B cell (primary cell): ENCODE measurements around the gene GEMIN4. TPM values are rescaled to one million over a fixed set of nuclear protein-coding genes. Genes with fewer than 3 reads are reported as not detected.

Source experiments
- ATAC-seq: fragments of 200-7000 bp; cut with Tn5 transposase; one replicate; pipeline ENCODE4 v1.10.0; 2021; ENCODE audit warnings: low read depth, mild to moderate bottlenecking, moderate number of reproducible peaks, moderate library complexity
- CTCF ChIA-PET: fragments of 350-600 bp; sonication (Branson Sonifier 250); formaldehyde crosslinking; loops from one replicate; lab custom pipeline; 2021; ENCODE audit warnings: antibody characterized with exemption, inconsistent platforms; lab: Charles Lee
- POLR2A ChIA-PET: fragments of 350-600 bp; sonication (Branson Sonifier 250); formaldehyde crosslinking; loops from one replicate; lab custom pipeline; 2021; ENCODE audit warnings: antibody characterized with exemption; lab: Charles Lee
- DNase-seq: peaks from one replicate; pipeline ENCODE4 v3.0.0; 2013
- H2AFZ ChIP-seq: 2 replicates; pipeline ENCODE4 v1.6.1; 2012; ENCODE audit warnings: mild to moderate bottlenecking, low read depth, low read length; ENCODE audit not compliant: insufficient read depth, poor library complexity, severe bottlenecking
- H3K27ac ChIP-seq, 2 donors: 1 replicate in 1 of 2; 2 replicates in 1 of 2; pipeline ENCODE4 v1.5.1; 2012 to 2013; ENCODE audit warnings: low read length in 2 of 2, mild to moderate bottlenecking in 2 of 2, moderate library complexity in 1 of 2
- H3K27me3 ChIP-seq, 4 experiments: fragments of 200-600 bp in 1 of 4; sonication (generic) in 1 of 4; replicated peaks in 1 of 4; 1 replicate in 2 of 4; 2 replicates in 2 of 4; pipeline versions ENCODE4 v1.6.1 to v1.7.0; 2013 to 2016; ENCODE audit warnings: low read length in 3 of 4, mild to moderate bottlenecking in 2 of 4, mixed read lengths in 1 of 4, moderate library complexity in 1 of 4; ENCODE audit not compliant: insufficient read depth in 4 of 4, control insufficient read depth in 3 of 4; ENCODE audit errors: control extremely low read depth in 1 of 4
- H3K36me3 ChIP-seq, 2 experiments: replicated peaks in 1 of 2; 1 replicate in 1 of 2; 2 replicates in 1 of 2; pipeline versions ENCODE4 v1.6.1 to v1.7.1; 2013; ENCODE audit warnings: low read length in 1 of 2; ENCODE audit not compliant: insufficient read depth in 2 of 2, control insufficient read depth in 1 of 2; ENCODE audit errors: control extremely low read depth in 1 of 2, extremely low read depth in 1 of 2
- H3K4me1 ChIP-seq, 2 donors: fragments of 200-600 bp in 1 of 2; sonication (generic) in 1 of 2; 1 replicate in 1 of 2; 2 replicates in 1 of 2; pipeline versions ENCODE4 v1.5.1 to v1.6.1; 2013 to 2017; ENCODE audit warnings: low read length in 2 of 2; ENCODE audit not compliant: control insufficient read depth in 2 of 2, insufficient read depth in 2 of 2
- H3K4me2 ChIP-seq: replicated peaks from 2 replicates; pipeline ENCODE3; 2012; ENCODE audit warnings: mild to moderate bottlenecking, low read depth, low read length; ENCODE audit not compliant: poor library complexity, severe bottlenecking
- H3K4me3 ChIP-seq, 5 experiments: fragments of 200-600 bp in 1 of 5; sonication (generic) in 1 of 5; 1 replicate in 3 of 5; 2 replicates in 2 of 5; pipeline versions ENCODE4 v1.5.1 to v1.7.0; 2011 to 2016; ENCODE audit warnings: low read length in 4 of 5, mild to moderate bottlenecking in 4 of 5, low read depth in 2 of 5, control low read depth in 1 of 5, moderate library complexity in 1 of 5; ENCODE audit not compliant: insufficient read depth in 1 of 5; ENCODE audit errors: control extremely low read depth in 1 of 5, extremely low read depth in 1 of 5
- H3K79me2 ChIP-seq: fragments of 200-600 bp; sonication (generic); one replicate; pipeline ENCODE4 v1.6.0; 2016; ENCODE audit warnings: low read length; ENCODE audit not compliant: control insufficient read depth, insufficient read depth
- H3K9ac ChIP-seq: fragments of 200-600 bp; sonication (generic); 2 replicates; pipeline ENCODE4 v1.6.1; 2017; ENCODE audit warnings: mild to moderate bottlenecking, low read length, moderate library complexity
- H3K9me3 ChIP-seq, 3 donors: one replicate each; pipeline versions ENCODE4 v1.6.1 to v1.7.1; 2013; ENCODE audit warnings: low read length in 2 of 3; ENCODE audit not compliant: control insufficient read depth in 2 of 3, insufficient read depth in 1 of 3; ENCODE audit errors: control extremely low read depth in 1 of 3
- H4K20me1 ChIP-seq: 2 replicates; pipeline ENCODE4 v1.6.0; 2012; ENCODE audit warnings: mild to moderate bottlenecking, low read length; ENCODE audit not compliant: insufficient read depth, control insufficient read depth, poor library complexity, severe bottlenecking
- H3K27ac Mint-ChIP-seq: one replicate; pipeline ENCODE4 v1.8.0; 2021; ENCODE audit warnings: mixed read lengths
- H3K27me3 Mint-ChIP-seq: one replicate; pipeline ENCODE4 v1.8.0; 2021; ENCODE audit warnings: mixed read lengths
- H3K4me1 Mint-ChIP-seq: one replicate; pipeline ENCODE4 v1.8.0; 2021; ENCODE audit warnings: mixed read lengths
- H3K4me3 Mint-ChIP-seq: one replicate; pipeline ENCODE4 v1.8.0; 2021; ENCODE audit warnings: mixed read lengths
- H3K9me3 Mint-ChIP-seq: one replicate; pipeline ENCODE4 v1.8.0; 2022; ENCODE audit warnings: mixed read lengths; ENCODE audit not compliant: insufficient read depth
- CTCF ChIP-seq: fragments of 200-600 bp; IDR thresholded peaks from one replicate; pipeline ENCODE4 v1.8.0; 2022; ENCODE audit warnings: antibody characterized with exemption, mild to moderate bottlenecking
- EZH2 ChIP-seq: IDR thresholded peaks from 2 replicates; pipeline ENCODE4 v1.6.1; 2012; ENCODE audit warnings: borderline replicate concordance, low read depth, mild to moderate bottlenecking, moderate library complexity, low read length; ENCODE audit not compliant: insufficient read depth, poor library complexity, severe bottlenecking
- WGBS: methylation state at CpG from one replicate; pipeline ENCODE4 v1.1.5; 2013; ENCODE audit warnings: missing lambda C conversion rate; ENCODE audit not compliant: insufficient coverage; 5-methylcytosine and 5-hydroxymethylcytosine counted together
- intact Hi-C: fragments of 100-400 bp; cut with micrococcal nuclease; formaldehyde crosslinking; loops from one replicate; pipeline ENCODE4 v1.10.0; 2022
- polyA plus RNA-seq: library from polyadenylated mRNA; depleted of rRNA; stranded (reverse); fragments of >200 nt; gene quantifications from 2 replicates; pipeline ENCODE4 v1.2.3, GENCODE V29; 2012
- total RNA-seq, 2 donors: library from RNA; stranded (reverse); fragments of 120-200 nt in 1 of 2; gene quantifications; 1 replicate in 1 of 2; 2 replicates in 1 of 2; pipeline versions ENCODE4 v1.2.3 to v1.2.4, GENCODE V29; 2013 to 2022

GEMIN4 gene
- total and polyA plus RNA-seq, 2 donors (not counting 1 experiment from before 2014, with no cell fraction given): 25.6 to 26.1 TPM

GRCh38 chr17:697682-698081 lies 54.4 kb downstream of the GEMIN4 start:
- Histone ChIP-seq H4K20me1 (no peaks in the 10 kb centered on the region), H3K9me3 (no peaks in the 10 kb centered on the region), H3K4me2 (no peak overlapping the region), H3K79me2 (peaks cover 4% of the 10 kb centered on the region), H3K4me3 (no peak overlapping the region), H3K27me3 (no peaks in the 10 kb centered on the region), H3K4me1 (no peaks in the 10 kb centered on the region), H3K27ac (no peak overlapping the region), H3K9ac (no peak overlapping the region), H3K36me3 (peaks cover 6 to 49% of the 10 kb centered on the region in 2 experiments), H2AFZ (no peak overlapping the region)
- intact Hi-C loops: no loop called here
- H3K4me1 Mint-ChIP-seq: no peaks in the 10 kb centered on the region
- POLR2A ChIA-PET: no interaction called here
- DNase-seq (no peak), ATAC-seq (no peak)
- no peak overlapping the region for H3K27ac Mint-ChIP-seq
- 98% methylated on average over 5 of the region's 8 CpGs for WGBS
- CTCF ChIA-PET: interaction anchor here (0.7 to 6.2 kb wide), 5 partner anchors 10 to 286 kb away, joined by 3 to 128 read pairs (median 4); partner anchors contain the start of gene GEMIN4
- TF ChIP-seq CTCF (no peak), EZH2 (no peak)
- no peaks in the 10 kb centered on the region for H3K27me3 Mint-ChIP-seq
- no peak overlapping the region for H3K4me3 Mint-ChIP-seq
- no peaks in the 10 kb centered on the region for H3K9me3 Mint-ChIP-seq

- TF ChIP-seq CTCF (no peak), EZH2 (no peak)
- H3K9me3 ChIP-seq: no peaks in the 10 kb centered on the region
- POLR2A ChIA-PET: no interaction called here
- Mint-ChIP-seq H3K4me3 (no peak overlapping the region), H3K4me1 (no peaks in the 10 kb centered on the region), H3K27ac (no peak overlapping the region), H3K9me3 (no peaks in the 10 kb centered on the region), H3K27me3 (no peaks in the 10 kb centered on the region)
- H2AFZ ChIP-seq: no peak overlapping the region
- no peak overlapping the region for H3K4me3 ChIP-seq
- H3K4me2 ChIP-seq: no peak overlapping the region
- CTCF ChIA-PET: interaction anchor here (1.2 kb wide), 1 partner anchor 284 kb away, joined by 6 read pairs; no protein-coding TSS in a partner anchor
- no peaks in the 10 kb centered on the region for H3K27me3 ChIP-seq
- peaks cover 4% of the 10 kb centered on the region for H3K79me2 ChIP-seq
- no peak overlapping the region for H3K9ac ChIP-seq
- DNase-seq: no peak
- no peak overlapping the region for H3K27ac ChIP-seq
- WGBS: 100% methylated on average over 1 of the region's 2 CpGs
- H4K20me1 ChIP-seq: no peaks in the 10 kb centered on the region
- intact Hi-C loops: no loop called here
- H3K4me1 ChIP-seq: no peaks in the 10 kb centered on the region
- peaks cover 6 to 57% of the 10 kb centered on the region in 2 experiments for H3K36me3 ChIP-seq
- no peak for ATAC-seq
Observed at GRCh38 chr17:696369-696768, 55.7 kb downstream of the GEMIN4 start.

Other genes with a start within 250 kb of the GEMIN4 start
- gene VPS53, start 37.4 kb downstream of the GEMIN4 start, total RNA-seq: 95.6 and 108 TPM in 2 replicates
- 12.8 and 22.4 TPM in 2 replicates for gene VPS53, start 37.4 kb downstream of the GEMIN4 start, polyA plus RNA-seq
- 2.4 and 3.4 TPM in 2 replicates for gene TLCD3A, start 19.7 kb downstream of the GEMIN4 start, total RNA-seq
- 2.0 and 2.2 TPM in 2 replicates for gene TLCD3A, start 19.7 kb downstream of the GEMIN4 start, polyA plus RNA-seq
- 69.3 and 77.4 TPM in 2 replicates for gene GLOD4, start 30.0 kb upstream of the GEMIN4 start, total RNA-seq
- 24.0 and 44.3 TPM in 2 replicates for gene GLOD4, start 30.0 kb upstream of the GEMIN4 start, polyA plus RNA-seq
- gene MRM3, start 30.1 kb upstream of the GEMIN4 start, total RNA-seq: 20.9 and 28.4 TPM in 2 replicates
- 11.6 and 19.9 TPM in 2 replicates for gene MRM3, start 30.1 kb upstream of the GEMIN4 start, polyA plus RNA-seq
- gene NXN, start 227.5 kb upstream of the GEMIN4 start, total RNA-seq: 0.17 TPM in 1 of 2 replicates, not detected in the other
- 0.04 TPM in 1 of 2 replicates, not detected in the other for gene NXN, start 227.5 kb upstream of the GEMIN4 start, polyA plus RNA-seq
- 9.5 and 10.0 TPM in 2 replicates for gene TIMM22, start 244.9 kb upstream of the GEMIN4 start, total RNA-seq
- gene TIMM22, start 244.9 kb upstream of the GEMIN4 start, polyA plus RNA-seq: 4.1 and 4.7 TPM in 2 replicates